ENCODE results near the gene CFAP61.

DNA sequence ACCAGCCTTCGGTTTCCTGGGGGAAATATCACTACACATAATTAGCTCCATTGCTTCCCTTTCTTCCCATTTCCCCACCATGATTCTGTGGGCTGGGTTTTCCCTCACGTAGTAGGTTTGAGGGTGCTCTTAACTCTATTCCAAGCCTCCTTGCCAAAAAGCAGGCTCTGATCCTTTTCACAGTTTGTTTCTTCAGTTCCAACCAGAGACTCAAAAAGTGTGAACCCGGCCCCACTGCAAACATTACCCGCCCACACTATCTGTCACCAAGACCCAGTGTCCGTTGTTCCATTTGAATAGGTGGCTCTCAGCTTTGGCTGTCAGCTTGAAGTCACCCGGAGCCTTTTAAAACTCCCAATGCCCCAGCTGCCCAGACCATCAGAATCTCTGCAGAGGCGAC lies 47.0 kb upstream of the CFAP61 start:
- TF ChIP-seq, protein P1, sequence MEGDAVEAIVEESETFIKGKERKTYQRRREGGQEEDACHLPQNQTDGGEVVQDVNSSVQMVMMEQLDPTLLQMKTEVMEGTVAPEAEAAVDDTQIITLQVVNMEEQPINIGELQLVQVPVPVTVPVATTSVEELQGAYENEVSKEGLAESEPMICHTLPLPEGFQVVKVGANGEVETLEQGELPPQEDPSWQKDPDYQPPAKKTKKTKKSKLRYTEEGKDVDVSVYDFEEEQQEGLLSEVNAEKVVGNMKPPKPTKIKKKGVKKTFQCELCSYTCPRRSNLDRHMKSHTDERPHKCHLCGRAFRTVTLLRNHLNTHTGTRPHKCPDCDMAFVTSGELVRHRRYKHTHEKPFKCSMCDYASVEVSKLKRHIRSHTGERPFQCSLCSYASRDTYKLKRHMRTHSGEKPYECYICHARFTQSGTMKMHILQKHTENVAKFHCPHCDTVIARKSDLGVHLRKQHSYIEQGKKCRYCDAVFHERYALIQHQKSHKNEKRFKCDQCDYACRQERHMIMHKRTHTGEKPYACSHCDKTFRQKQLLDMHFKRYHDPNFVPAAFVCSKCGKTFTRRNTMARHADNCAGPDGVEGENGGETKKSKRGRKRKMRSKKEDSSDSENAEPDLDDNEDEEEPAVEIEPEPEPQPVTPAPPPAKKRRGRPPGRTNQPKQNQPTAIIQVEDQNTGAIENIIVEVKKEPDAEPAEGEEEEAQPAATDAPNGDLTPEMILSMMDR (IDR thresholded peaks at IDR 0.05), result no peak
- TF ChIP-seq POLR2A (IDR thresholded peaks at IDR 0.05), result no peak
